ENCODE measurements around the gene GOLGA6L7.
A peak's percentile ranks its signal among the peaks of the same experiment; 100 is the strongest.

The GOLGA6L7 gene

GRCh38 chr15:28888302-28888894 lies 40.0 kb upstream of the GOLGA6L7 start:
- TF ChIP-seq CTCF (conservative IDR thresholded peaks at IDR 0.05; ENCODE audit: low read depth), result no peak
- H3K27ac ChIP-seq, result no peak overlapping the region
- ChIA-PET POLR2A (ENCODE audit: low non-redundant PET) (no interaction called here), CTCF (interaction anchor here (1.2 kb wide), 1 partner anchor 215 kb away, joined by 4 read pairs; no protein-coding TSS in a partner anchor)
- DNase-seq (ENCODE audit: low spot score), result no peak

- TF ChIP-seq CTCF (conservative IDR thresholded peaks at IDR 0.05; ENCODE audit: low read depth), result no peak
- no peak overlapping the region for H3K27ac ChIP-seq
- ChIA-PET POLR2A (ENCODE audit: low non-redundant PET) (no interaction called here), CTCF (interaction anchor here (0.6 to 1.2 kb wide), 3 partner anchors 30 to 216 kb away, joined by 4 read pairs; no protein-coding TSS in a partner anchor)
- DNase-seq (ENCODE audit: low spot score), result no peak
Observed at GRCh38 chr15:28887339-28888174, 39.1 kb upstream of the GOLGA6L7 start.

- no peak overlapping the region for H3K27ac ChIP-seq
- no peak for DNase-seq (ENCODE audit: low spot score)
- POLR2A ChIA-PET (ENCODE audit: low non-redundant PET), result no interaction called here
- no peak for TF ChIP-seq CTCF (conservative IDR thresholded peaks at IDR 0.05; ENCODE audit: low read depth)
- CTCF ChIA-PET, result interaction anchor here (0.6 to 1.4 kb wide), 4 partner anchors 30 to 253 kb away, joined by 3 to 4 read pairs (median 4); no protein-coding TSS in a partner anchor
Observed at GRCh38 chr15:28886431-28887338, 38.2 kb upstream of the GOLGA6L7 start.

GRCh38 chr15:28885630-28886430 lies 37.4 kb upstream of the GOLGA6L7 start, which contains the start of gene APBA2:
Gene APBA2, plus strand, starts transcription at chr15:28885974. Its CDS starts 167,911 bp downstream, at chr15:29053885.
- peak; percentile 32 for DNase-seq (ENCODE audit: low spot score)
- CTCF ChIA-PET, result interaction anchor here (0.6 to 1.4 kb wide), 3 partner anchors 41 to 254 kb away, joined by 3 read pairs; no protein-coding TSS in a partner anchor
- POLR2A ChIA-PET (ENCODE audit: low non-redundant PET), result no interaction called here
- H3K27ac ChIP-seq, result no peak within 1 kb of the TSS
- no peak for TF ChIP-seq CTCF (conservative IDR thresholded peaks at IDR 0.05; ENCODE audit: low read depth)

GRCh38 chr15:28885128-28885629 lies 36.7 kb upstream of the GOLGA6L7 start:
- TF ChIP-seq CTCF (conservative IDR thresholded peaks at IDR 0.05; ENCODE audit: low read depth), result no peak
- ChIA-PET POLR2A (ENCODE audit: low non-redundant PET) (no interaction called here), CTCF (interaction anchor here (0.6 to 1.4 kb wide), 3 partner anchors 42 to 255 kb away, joined by 3 read pairs; no protein-coding TSS in a partner anchor)
- H3K27ac ChIP-seq, result no peak overlapping the region
- DNase-seq (ENCODE audit: low spot score), result no peak

Data from RWPE1 (cell line).